ELF-1 (cell line): ENCODE results near the gene RASAL2.
"Not testable (repeated sequence)": the region's sequence is repeated elsewhere in the genome, so short reads cannot be mapped to it uniquely, and the experiment has no call there.

Experiments
- DNase-seq: peaks from one replicate; pipeline ENCODE4 v3.0.0-alpha.2; 2016; ENCODE audit warnings: low read depth, low spot score

RASAL2 gene

GRCh38 chr1:178489399-178489798 lies 395.5 kb downstream of the RASAL2 start:
- no peak for DNase-seq

- DNase-seq: no peak
These were observed 396.2 kb downstream of the RASAL2 start for GRCh38 chr1:178490136-178490535.

- DNase-seq: no peak
These were observed 397.1 kb downstream of the RASAL2 start for GRCh38 chr1:178490967-178491366.

- DNase-seq: no peak
These were observed 397.8 kb downstream of the RASAL2 start for GRCh38 chr1:178491721-178492120.

GRCh38 chr1:178492341-178492740 lies 398.4 kb downstream of the RASAL2 start:
- DNase-seq: no peak

GRCh38 chr1:178493301-178493741 lies 399.4 kb downstream of the RASAL2 start:
- DNase-seq: no peak

GRCh38 chr1:178494569-178494971 lies 400.7 kb downstream of the RASAL2 start:
- no peak for DNase-seq

- no peak for DNase-seq
These were observed 401.3 kb downstream of the RASAL2 start for GRCh38 chr1:178495158-178495557.

GRCh38 chr1:178495741-178496409 lies 402.0 kb downstream of the RASAL2 start:
- DNase-seq: no peak

GRCh38 chr1:178496410-178497135 lies 402.7 kb downstream of the RASAL2 start, which contains the start of gene CLEC20A:
TSS of gene CLEC20A (minus strand) at chr1:178496964. CDS start at chr1:178496939, 25 bp downstream.
- no peak for DNase-seq

- no peak for DNase-seq
These were observed 404.1 kb downstream of the RASAL2 start for GRCh38 chr1:178497903-178498478.

- peak; percentile 87 for DNase-seq
These were observed 405.2 kb downstream of the RASAL2 start for GRCh38 chr1:178498896-178499675.

- DNase-seq: peak; percentile 27
These were observed 406.3 kb downstream of the RASAL2 start for GRCh38 chr1:178500091-178500770.

GRCh38 chr1:178500936-178501554 lies 407.1 kb downstream of the RASAL2 start:
- no peak for DNase-seq

GRCh38 chr1:178501705-178502329 lies 407.9 kb downstream of the RASAL2 start:
- DNase-seq: peak; percentile 83

- no peak for DNase-seq
These were observed 408.4 kb downstream of the RASAL2 start for GRCh38 chr1:178502330-178502714.

- DNase-seq: no peak
These were observed 409.0 kb downstream of the RASAL2 start for GRCh38 chr1:178502856-178503255.

GRCh38 chr1:178503316-178503715 lies 409.4 kb downstream of the RASAL2 start:
- DNase-seq: not testable (repeated sequence)

- DNase-seq: no peak
These were observed 409.9 kb downstream of the RASAL2 start for GRCh38 chr1:178503849-178504248.

- DNase-seq: no peak
These were observed 410.4 kb downstream of the RASAL2 start for GRCh38 chr1:178504286-178504685.
